ENCODE data around the gene DEGS1.

DEGS1 gene

GRCh38 chr1:224213438-224214119, 30.5 kb downstream of the DEGS1 start:
- no peak for DNase-seq (ENCODE audit: low read depth in 2 of 2)

- DNase-seq (ENCODE audit: low read depth in 2 of 2) = no peak
These were observed 33.3 kb downstream of the DEGS1 start for GRCh38 chr1:224216382-224216781.

- DNase-seq (ENCODE audit: low read depth in 2 of 2) = no peak
These were observed 34.9 kb downstream of the DEGS1 start for GRCh38 chr1:224217655-224218623.

GRCh38 chr1:224219011-224219611, 36.1 kb downstream of the DEGS1 start:
- no peak for DNase-seq (ENCODE audit: low read depth in 2 of 2)

- no peak for DNase-seq (ENCODE audit: low read depth in 2 of 2)
These were observed 36.6 kb downstream of the DEGS1 start for GRCh38 chr1:224219612-224220059.

GRCh38 chr1:224223819-224224714, 41.0 kb downstream of the DEGS1 start:
- no peak for DNase-seq (ENCODE audit: low read depth in 2 of 2)

GRCh38 chr1:224226849-224227502, 43.9 kb downstream of the DEGS1 start:
- DNase-seq (ENCODE audit: low read depth in 2 of 2) = no peak

- no peak for DNase-seq (ENCODE audit: low read depth in 2 of 2)
These were observed 51.0 kb downstream of the DEGS1 start for GRCh38 chr1:224234017-224234416.

- DNase-seq (ENCODE audit: low read depth in 2 of 2) = no peak
These were observed 52.9 kb downstream of the DEGS1 start for GRCh38 chr1:224235813-224236493.

- DNase-seq (ENCODE audit: low read depth in 2 of 2) = no peak
These were observed 54.3 kb downstream of the DEGS1 start for GRCh38 chr1:224237119-224237881.

GRCh38 chr1:224238212-224238611, 55.2 kb downstream of the DEGS1 start:
- no peak for DNase-seq (ENCODE audit: low read depth in 2 of 2)

- DNase-seq (ENCODE audit: low read depth in 2 of 2) = no peak
These were observed 55.7 kb downstream of the DEGS1 start for GRCh38 chr1:224238756-224239155.

Data from stimulated activated CD8-positive, alpha-beta memory T cell treated with anti-CD3 and anti-CD28 coated beads, Interleukin-15, amount 100 ng/mL, for 48 hours (primary cell).